GM12892 (cell line): ENCODE data around the gene RBBP7.

Source experiments
- POLR2A ChIP-seq: IDR thresholded peaks from 2 replicates; pipeline ENCODE4 v1.6.1; 2011; ENCODE audit warnings: low read depth, low read length, control low read depth
- TAF1 ChIP-seq: IDR thresholded peaks from 2 replicates; pipeline ENCODE4 v1.6.1; 2011; ENCODE audit warnings: low read depth, mild to moderate bottlenecking, control low read depth, low read length, borderline replicate concordance

DNA sequence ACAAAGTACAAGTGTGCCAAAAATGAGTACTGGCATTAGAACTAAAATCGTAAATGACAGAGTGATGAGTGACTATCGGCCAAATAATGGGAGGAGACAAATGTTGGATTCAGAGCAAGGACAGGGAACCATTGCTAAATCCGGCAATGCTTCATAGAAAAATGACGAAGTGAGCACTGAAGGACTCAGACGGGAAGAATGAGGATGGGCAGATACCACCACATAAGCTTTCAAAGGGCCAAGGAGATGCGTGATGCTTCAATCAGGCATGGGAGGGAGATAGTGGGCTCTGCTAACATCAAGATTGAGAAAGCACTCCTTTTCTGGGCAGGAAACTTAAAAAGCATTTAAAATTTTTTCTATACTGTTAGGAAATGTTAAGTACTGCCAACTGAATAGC is 21.6 kb downstream of the RBBP7 start:
- no peak for TF ChIP-seq POLR2A
- TF ChIP-seq TAF1 = no peak
